Sigmoid colon (tissue), 7 donors: ENCODE measurements around the gene TJAP1. TPM values are rescaled to one million over a fixed set of nuclear protein-coding genes. Genes with fewer than 3 reads are reported as not detected.

Experiments
- DNase-seq: peaks from one replicate; pipeline ENCODE4 v3.0.0-alpha.2; 2019
- H3K27ac ChIP-seq, 4 donors: fragments of 200-600 bp; sonication (generic); one replicate each; pipeline ENCODE4 v1.5.1; 2016 to 2019; ENCODE audit warnings: mild to moderate bottlenecking in 1 of 4
- H3K27me3 ChIP-seq, 3 donors: fragments of 200-600 bp; sonication (generic); one replicate each; pipeline ENCODE4 v1.5.1; 2019; ENCODE audit warnings: mild to moderate bottlenecking in 1 of 3
- H3K36me3 ChIP-seq, 4 donors: fragments of 200-600 bp; sonication (generic); one replicate each; pipeline ENCODE4 v1.5.1; 2016 to 2019
- H3K4me1 ChIP-seq, 4 donors: fragments of 200-600 bp; sonication (generic); one replicate each; pipeline ENCODE4 v1.5.1; 2017 to 2019
- H3K4me3 ChIP-seq, 4 donors: fragments of 200-600 bp; sonication (generic); one replicate each; pipeline ENCODE4 v1.5.1; 2017 to 2019; ENCODE audit warnings: mild to moderate bottlenecking in 2 of 4, moderate library complexity in 1 of 4
- H3K9me3 ChIP-seq, 4 donors: fragments of 200-600 bp in 3 of 4; sonication (generic) in 3 of 4; one replicate each; pipeline versions ENCODE4 v1.5.1 to v1.6.1; 2013 to 2019
- EP300 ChIP-seq, 4 donors: sonication (generic); formaldehyde crosslinking; IDR thresholded peaks; one replicate each; pipeline ENCODE4 v1.6.1; 2017; ENCODE audit warnings: antibody characterized with exemption in 4 of 4
- POLR2A ChIP-seq, 2 donors: fragments of 450-650 bp; IDR thresholded peaks; one replicate each; pipeline ENCODE4 v1.6.1; 2016; ENCODE audit warnings: antibody characterized with exemption in 2 of 2, mild to moderate bottlenecking in 2 of 2, moderate library complexity in 2 of 2
- POLR2AphosphoS5 ChIP-seq, 4 donors: sonication (generic); formaldehyde crosslinking; IDR thresholded peaks; one replicate each; pipeline ENCODE4 v1.6.1; 2017; ENCODE audit warnings: antibody characterized with exemption in 4 of 4
- WGBS, 2 donors: extraction: QIAGEN DNeasy Blood & Tissue Kit; methylation state at CpG; one replicate each; pipeline ENCODE4 v1.1.7; 2013; 5-methylcytosine and 5-hydroxymethylcytosine counted together
- intact Hi-C: fragments of 100-400 bp; cut with DNase I; formaldehyde crosslinking; loops from one replicate; pipeline ENCODE4 v1.15.1; 2023
- polyA plus RNA-seq, 3 donors: library from polyadenylated mRNA; stranded (reverse); fragments of 200-250 nt; gene quantifications; one replicate each; pipeline ENCODE4 v1.2.3, GENCODE V29; 2013
- total RNA-seq, 4 donors: library from RNA; depleted of rRNA; stranded (reverse); fragments of >200 nt; gene quantifications; one replicate each; pipeline ENCODE4 v1.1.0, GENCODE V29; 2016
- TF ChIP-seq, protein P1 (sequence below), 4 experiments: fragments of 450-650 bp in 3 of 4; fragments of 200-600 bp in 1 of 4; IDR thresholded peaks; one replicate each; pipeline ENCODE4 v1.5.1; 2016 to 2019; ENCODE audit warnings: antibody characterized with exemption in 4 of 4, mild to moderate bottlenecking in 3 of 4, moderate library complexity in 2 of 4
- donor health status: healthy with polysubstance abuse.
- donor health status: Bipolar disorder and iron deficiency.
- donor health status: healthy.

Gene TJAP1
- total and polyA plus RNA-seq, 7 donors = 3.0 to 27.1 (median 20.0) TPM

DNA sequence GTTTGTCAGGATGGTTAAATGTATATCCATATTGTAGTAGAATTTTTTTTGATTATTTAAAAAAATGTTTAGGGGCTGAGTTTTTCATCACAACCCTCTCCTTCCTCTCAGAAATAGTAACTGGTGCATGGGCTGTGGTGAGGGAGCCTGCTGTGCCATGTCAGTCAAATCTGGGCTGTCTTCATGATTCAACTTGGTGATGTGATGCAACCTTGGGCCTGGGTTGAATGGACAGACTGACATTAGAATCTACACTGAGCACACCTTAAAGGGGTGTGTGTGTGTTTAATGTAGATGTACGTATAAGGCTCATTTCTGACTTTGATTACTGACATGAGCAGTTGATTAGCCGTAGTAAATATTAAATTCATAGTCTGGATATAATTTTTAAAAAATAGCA, 3.7 kb downstream of the TJAP1 start:
- no peak overlapping the region for H3K4me3 ChIP-seq
- intact Hi-C loops = no loop called here
- 95% methylated on average over 2 of the region's 2 CpGs for WGBS, 2 donors
- no peaks in the 10 kb centered on the region for H3K27me3 ChIP-seq
- no peak for DNase-seq
- peaks cover 0 to 32% (median 20%) of the 10 kb centered on the region in 4 donors for H3K4me1 ChIP-seq
- no peak overlapping the region for H3K27ac ChIP-seq
- no peaks in the 10 kb centered on the region for H3K9me3 ChIP-seq
- TF ChIP-seq EP300 (IDR thresholded peaks at IDR 0.05) = no peak
- TF ChIP-seq, protein P1, sequence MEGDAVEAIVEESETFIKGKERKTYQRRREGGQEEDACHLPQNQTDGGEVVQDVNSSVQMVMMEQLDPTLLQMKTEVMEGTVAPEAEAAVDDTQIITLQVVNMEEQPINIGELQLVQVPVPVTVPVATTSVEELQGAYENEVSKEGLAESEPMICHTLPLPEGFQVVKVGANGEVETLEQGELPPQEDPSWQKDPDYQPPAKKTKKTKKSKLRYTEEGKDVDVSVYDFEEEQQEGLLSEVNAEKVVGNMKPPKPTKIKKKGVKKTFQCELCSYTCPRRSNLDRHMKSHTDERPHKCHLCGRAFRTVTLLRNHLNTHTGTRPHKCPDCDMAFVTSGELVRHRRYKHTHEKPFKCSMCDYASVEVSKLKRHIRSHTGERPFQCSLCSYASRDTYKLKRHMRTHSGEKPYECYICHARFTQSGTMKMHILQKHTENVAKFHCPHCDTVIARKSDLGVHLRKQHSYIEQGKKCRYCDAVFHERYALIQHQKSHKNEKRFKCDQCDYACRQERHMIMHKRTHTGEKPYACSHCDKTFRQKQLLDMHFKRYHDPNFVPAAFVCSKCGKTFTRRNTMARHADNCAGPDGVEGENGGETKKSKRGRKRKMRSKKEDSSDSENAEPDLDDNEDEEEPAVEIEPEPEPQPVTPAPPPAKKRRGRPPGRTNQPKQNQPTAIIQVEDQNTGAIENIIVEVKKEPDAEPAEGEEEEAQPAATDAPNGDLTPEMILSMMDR (IDR thresholded peaks at IDR 0.05) = no peak
- H3K36me3 ChIP-seq = peaks cover 0 to 7% (median 0%) of the 10 kb centered on the region in 4 donors

DNA sequence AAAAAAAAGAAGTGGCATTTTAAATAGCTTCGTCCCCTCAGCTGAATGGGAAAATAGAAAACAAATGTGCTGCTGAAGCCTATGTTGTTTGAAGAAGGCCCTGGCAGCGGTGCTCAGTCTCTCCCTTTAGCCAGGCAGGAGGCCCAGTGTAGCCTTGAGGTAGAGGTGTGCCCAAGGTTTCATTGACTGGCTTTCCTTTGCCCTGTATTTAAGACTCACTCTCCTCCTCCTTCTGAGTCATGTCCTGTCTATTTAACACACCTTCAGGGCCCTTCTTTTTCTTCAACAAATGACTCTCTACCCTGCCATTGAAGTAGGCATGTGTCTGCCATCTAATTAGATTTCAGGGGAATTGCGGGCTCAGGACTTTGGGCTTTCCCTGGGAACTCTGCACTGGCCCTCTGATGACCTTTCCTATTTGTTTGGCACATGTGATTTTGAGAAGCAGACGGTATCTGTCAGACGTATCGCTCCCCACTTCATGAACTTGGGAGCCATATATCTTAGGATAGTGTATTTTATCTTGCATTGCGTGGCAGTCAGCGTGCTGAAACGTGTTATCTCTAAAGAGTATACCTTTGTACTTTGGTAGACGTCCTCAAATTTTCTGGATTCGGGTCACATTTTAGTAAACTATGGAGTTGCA, 4.3 kb downstream of the TJAP1 start:
- peaks cover 0 to 31% (median 20%) of the 10 kb centered on the region in 4 donors for H3K4me1 ChIP-seq
- H3K27me3 ChIP-seq = no peaks in the 10 kb centered on the region
- DNase-seq = no peak
- intact Hi-C loops = no loop called here
- H3K4me3 ChIP-seq = no peak overlapping the region
- H3K36me3 ChIP-seq = peaks cover 0 to 7% (median 0%) of the 10 kb centered on the region in 4 donors
- WGBS, 2 donors = 93 to 94% methylated on average over 11 of the region's 11 CpGs
- no peak overlapping the region for H3K27ac ChIP-seq
- TF ChIP-seq, protein P1 (IDR thresholded peaks at IDR 0.05) = no peak
- TF ChIP-seq EP300 (IDR thresholded peaks at IDR 0.05) (no peak), POLR2AphosphoS5 (IDR thresholded peaks at IDR 0.05) (no peak), POLR2A (IDR thresholded peaks at IDR 0.05) (no peak)
- no peaks in the 10 kb centered on the region for H3K9me3 ChIP-seq

DNA sequence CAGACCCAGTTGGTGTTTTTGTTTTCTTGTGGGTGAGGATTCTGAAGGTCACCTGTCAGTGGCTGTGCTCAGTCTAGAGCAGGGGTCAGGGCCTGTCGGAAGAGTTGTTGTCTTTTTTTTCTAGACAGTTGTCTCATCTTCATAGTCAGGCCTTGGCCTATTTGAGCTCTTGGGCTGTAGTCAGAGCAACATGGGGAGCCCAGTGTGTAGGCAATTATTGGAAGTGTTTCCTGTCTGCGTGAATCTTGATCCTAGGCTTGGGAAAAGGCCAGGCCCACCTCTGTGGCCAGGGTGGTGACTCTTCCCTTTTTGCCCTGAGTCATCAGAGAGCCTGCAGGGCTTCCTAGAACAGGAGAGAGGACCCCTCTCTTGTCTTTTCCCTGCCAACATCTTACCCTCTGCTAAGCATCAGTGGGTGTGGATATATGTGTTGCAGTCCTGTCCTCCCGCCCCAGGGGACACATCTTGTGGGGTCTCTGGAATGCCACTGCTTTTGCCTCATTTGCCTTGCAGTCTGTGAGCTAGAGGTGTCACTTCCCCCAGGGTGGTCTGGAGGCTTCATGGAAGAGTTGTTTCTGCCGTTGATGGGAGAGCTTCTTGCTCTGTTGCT, 11.4 kb downstream of the TJAP1 start:
- Histone ChIP-seq H3K4me3 (no peak overlapping the region), H3K4me1 (peaks cover 0 to 35% (median 24%) of the 10 kb centered on the region in 4 donors), H3K27me3 (no peaks in the 10 kb centered on the region), H3K9me3 (no peaks in the 10 kb centered on the region), H3K27ac (no peak overlapping the region), H3K36me3 (peaks cover 0 to 11% (median 0%) of the 10 kb centered on the region in 4 donors)
- WGBS, 2 donors = 80 to 87% methylated on average over 4 of the region's 4 CpGs
- intact Hi-C loops = no loop called here
- TF ChIP-seq POLR2AphosphoS5 (IDR thresholded peaks at IDR 0.05) = no peak
- no peak for TF ChIP-seq POLR2A (IDR thresholded peaks at IDR 0.05)
- TF ChIP-seq EP300 (IDR thresholded peaks at IDR 0.05) = no peak
- TF ChIP-seq, protein P1 (IDR thresholded peaks at IDR 0.05) = no peak
- DNase-seq = no peak

DNA sequence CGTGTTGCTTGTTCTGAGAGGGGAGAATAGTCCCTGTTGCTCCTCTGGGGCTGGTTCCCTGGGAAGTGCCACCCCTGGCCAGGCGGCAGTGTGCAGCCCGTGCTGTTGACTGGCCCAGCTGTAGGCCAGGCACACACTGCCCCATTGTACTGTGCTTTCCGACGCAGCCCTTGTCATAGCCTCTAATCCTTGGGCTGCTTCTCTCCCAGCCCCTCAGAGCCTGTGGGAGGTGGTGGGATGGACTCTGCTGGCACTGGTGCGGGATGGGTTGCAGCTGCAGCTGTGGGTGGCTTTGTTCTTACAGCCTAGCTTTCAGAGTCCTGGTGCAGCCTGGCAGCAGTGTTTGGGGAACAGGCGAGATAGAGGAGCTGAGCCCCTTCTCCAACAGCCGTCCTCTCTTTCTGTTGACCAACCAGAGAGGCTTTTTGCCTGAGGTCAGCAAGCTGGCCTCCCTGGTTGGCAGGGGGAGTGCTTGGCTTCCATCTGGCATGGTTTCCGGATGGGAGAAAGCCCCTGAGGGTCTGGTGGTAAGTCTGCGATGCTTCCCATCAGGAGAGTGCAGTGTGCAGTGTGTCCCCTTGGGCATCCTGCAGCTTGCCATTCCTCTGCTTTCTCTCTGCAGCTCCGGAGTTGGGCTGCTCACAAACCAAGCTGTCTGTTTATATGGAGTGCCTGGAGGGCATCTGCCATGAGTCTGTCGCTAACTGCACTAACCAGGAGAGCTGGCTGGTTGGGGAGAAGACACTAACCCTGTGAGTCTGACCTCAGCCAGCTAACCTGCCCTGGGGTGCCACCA, 12.1 kb downstream of the TJAP1 start:
- Histone ChIP-seq H3K4me1 (peaks cover 0 to 40% (median 27%) of the 10 kb centered on the region in 4 donors), H3K27ac (peak overlapping the region in 1 of 4 donors; percentile 16), H3K27me3 (no peaks in the 10 kb centered on the region), H3K4me3 (no peak overlapping the region), H3K36me3 (peaks cover 0 to 11% (median 0%) of the 10 kb centered on the region in 4 donors), H3K9me3 (no peaks in the 10 kb centered on the region)
- no peak for DNase-seq
- no peak for TF ChIP-seq POLR2A (IDR thresholded peaks at IDR 0.05)
- TF ChIP-seq EP300 (IDR thresholded peaks at IDR 0.05) = no peak
- TF ChIP-seq, protein P1 (IDR thresholded peaks at IDR 0.05) = no peak
- TF ChIP-seq POLR2AphosphoS5 (IDR thresholded peaks at IDR 0.05) = no peak
- WGBS, 2 donors = 91 to 95% methylated on average over 12 of the region's 12 CpGs
- intact Hi-C loops = no loop called here
